HCT116 (cell line): ENCODE results near the gene EPHA10.

Experiments
- EZH2 ChIP-seq: fragments of 200-600 bp; sonication (generic); IDR thresholded peaks from 2 replicates; pipeline ENCODE4 v1.6.1; 2017; ENCODE audit warnings: antibody characterized with exemption, mixed run types
- EZH2phosphoT487 ChIP-seq: fragments of 200-600 bp; IDR thresholded peaks from 2 replicates; pipeline ENCODE4 v1.6.1; 2018; ENCODE audit warnings: antibody characterized with exemption, borderline replicate concordance
- POLR2A ChIP-seq: IDR thresholded peaks from 2 replicates; pipeline ENCODE4 v1.7.0; 2011; ENCODE audit warnings: borderline replicate concordance; ENCODE audit not compliant: insufficient read depth, insufficient read length; ENCODE audit errors: extremely low read depth
- YY1 ChIP-seq: IDR thresholded peaks from 2 replicates; pipeline ENCODE4 v1.6.1; 2011; ENCODE audit warnings: low read length, low read depth, moderate library complexity, mild to moderate bottlenecking; ENCODE audit not compliant: insufficient replicate concordance; ENCODE audit errors: extremely low read depth
- TF ChIP-seq, protein P1 (sequence below), 3 experiments: fragments of 200-600 bp in 1 of 3; sonication (generic) in 1 of 3; IDR thresholded peaks in 2 of 3; conservative IDR thresholded peaks in 1 of 3; 2 replicates each; pipeline ENCODE4 v1.5.1; 2012 to 2017; ENCODE audit warnings: low read depth in 2 of 3, low read length in 2 of 3, antibody characterized with exemption in 1 of 3, borderline replicate concordance in 1 of 3, control low read depth in 1 of 3, mild to moderate bottlenecking in 1 of 3, mixed read lengths in 1 of 3, mixed run types in 1 of 3, moderate library complexity in 1 of 3; ENCODE audit not compliant: insufficient read depth in 1 of 3

DNA sequence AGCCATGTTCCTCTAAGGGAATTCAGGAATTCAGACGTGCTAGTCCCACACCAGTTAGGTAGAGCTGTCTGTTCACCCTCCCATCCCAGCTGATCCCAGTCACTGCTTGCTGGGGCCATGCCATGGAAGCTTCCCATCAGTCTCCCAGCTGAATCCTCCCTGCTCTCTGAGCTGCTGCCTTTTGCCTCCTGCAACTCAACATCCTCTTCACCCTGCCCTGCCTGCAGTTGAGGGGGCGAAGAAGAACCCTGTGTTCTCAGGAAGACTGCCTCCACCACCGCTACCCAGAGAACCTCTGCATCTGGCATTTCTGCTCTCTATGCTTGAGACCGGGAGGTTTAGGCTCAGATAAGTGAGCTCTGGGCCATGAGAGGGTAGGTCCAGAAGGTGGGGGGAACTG lies 56.4 kb downstream of the EPHA10 start:
- TF ChIP-seq, protein P1, sequence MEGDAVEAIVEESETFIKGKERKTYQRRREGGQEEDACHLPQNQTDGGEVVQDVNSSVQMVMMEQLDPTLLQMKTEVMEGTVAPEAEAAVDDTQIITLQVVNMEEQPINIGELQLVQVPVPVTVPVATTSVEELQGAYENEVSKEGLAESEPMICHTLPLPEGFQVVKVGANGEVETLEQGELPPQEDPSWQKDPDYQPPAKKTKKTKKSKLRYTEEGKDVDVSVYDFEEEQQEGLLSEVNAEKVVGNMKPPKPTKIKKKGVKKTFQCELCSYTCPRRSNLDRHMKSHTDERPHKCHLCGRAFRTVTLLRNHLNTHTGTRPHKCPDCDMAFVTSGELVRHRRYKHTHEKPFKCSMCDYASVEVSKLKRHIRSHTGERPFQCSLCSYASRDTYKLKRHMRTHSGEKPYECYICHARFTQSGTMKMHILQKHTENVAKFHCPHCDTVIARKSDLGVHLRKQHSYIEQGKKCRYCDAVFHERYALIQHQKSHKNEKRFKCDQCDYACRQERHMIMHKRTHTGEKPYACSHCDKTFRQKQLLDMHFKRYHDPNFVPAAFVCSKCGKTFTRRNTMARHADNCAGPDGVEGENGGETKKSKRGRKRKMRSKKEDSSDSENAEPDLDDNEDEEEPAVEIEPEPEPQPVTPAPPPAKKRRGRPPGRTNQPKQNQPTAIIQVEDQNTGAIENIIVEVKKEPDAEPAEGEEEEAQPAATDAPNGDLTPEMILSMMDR (IDR thresholded peaks at IDR 0.05 in 2 of 3, conservative IDR thresholded peaks at IDR 0.05 in 1 of 3; ENCODE audit: borderline replicate concordance in 1 of 3, insufficient read depth in 1 of 3, low read depth in 2 of 3, low read length in 2 of 3), result no peak
- TF ChIP-seq YY1, result no peak
- no peak for TF ChIP-seq POLR2A
- TF ChIP-seq EZH2, result no peak
- TF ChIP-seq EZH2phosphoT487, result no peak
